ENCODE results near the gene IL17RB. TPM values are rescaled to one million over a fixed set of nuclear protein-coding genes. Genes with fewer than 3 reads are reported as not detected.

Gene IL17RB
- total RNA-seq, 2 donors from 2014 or later, result 2.3 TPM; not detected in 1

DNA sequence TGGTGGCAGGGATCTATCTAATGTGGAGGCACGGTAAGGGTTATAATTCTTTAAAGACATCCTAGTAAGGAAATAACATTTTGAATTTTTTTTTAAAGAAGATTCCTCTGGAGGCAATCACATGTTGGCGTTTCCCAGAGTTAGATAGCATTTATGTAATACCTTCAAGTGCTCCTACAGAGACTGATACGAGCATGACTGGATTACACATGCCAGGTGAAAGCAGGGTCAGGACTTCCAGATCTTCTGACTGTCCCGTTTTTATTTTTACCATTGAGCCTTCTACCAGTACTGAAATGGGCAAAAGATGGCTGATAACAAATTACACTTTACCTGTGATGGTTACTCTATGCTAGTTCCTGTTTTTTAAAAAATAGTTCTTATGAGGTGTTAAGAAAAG is 13.8 kb downstream of the IL17RB start:
- no peaks in the 10 kb centered on the region for H3K9me3 ChIP-seq
- ATAC-seq (ENCODE audit: insufficient number of reproducible peaks, low FRiP score, low read depth), result no peak

GRCh38 chr3:53862241-53862640 is 15.9 kb downstream of the IL17RB start:
- TF ChIP-seq CTCF (IDR thresholded peaks at IDR 0.05), result no peak
- no peaks in the 10 kb centered on the region for H3K27me3 ChIP-seq (replicated peaks; ENCODE audit: insufficient read depth)
- H3K4me3 ChIP-seq, result no peak overlapping the region
- H3K9me3 ChIP-seq, result no peaks in the 10 kb centered on the region
- peaks cover 35% of the 10 kb centered on the region for H3K36me3 ChIP-seq
- no peak overlapping the region for H3K27ac ChIP-seq
- no peaks in the 10 kb centered on the region for H3K4me1 ChIP-seq (ENCODE audit: control insufficient read depth in 1 of 2, low read depth in 2 of 2)
- DNase-seq (ENCODE audit: low spot score) (no peak), ATAC-seq (ENCODE audit: insufficient number of reproducible peaks, low FRiP score, low read depth) (no peak)

More for the DNA sequence above, 13.8 kb downstream of the IL17RB start:
- no peaks in the 10 kb centered on the region for H3K4me1 ChIP-seq (ENCODE audit: control insufficient read depth in 1 of 2, low read depth in 2 of 2)
- no peak for TF ChIP-seq CTCF (IDR thresholded peaks at IDR 0.05)
- DNase-seq (ENCODE audit: low spot score), result no peak
- H3K4me3 ChIP-seq, result no peak overlapping the region
- H3K27ac ChIP-seq, result no peak overlapping the region
- H3K27me3 ChIP-seq (replicated peaks; ENCODE audit: insufficient read depth), result no peaks in the 10 kb centered on the region
- H3K36me3 ChIP-seq, result peaks cover 27% of the 10 kb centered on the region

GRCh38 chr3:53863145-53863544 is 16.8 kb downstream of the IL17RB start:
- TF ChIP-seq CTCF (IDR thresholded peaks at IDR 0.05), result no peak
- H3K27me3 ChIP-seq (replicated peaks; ENCODE audit: insufficient read depth), result no peaks in the 10 kb centered on the region

DNA sequence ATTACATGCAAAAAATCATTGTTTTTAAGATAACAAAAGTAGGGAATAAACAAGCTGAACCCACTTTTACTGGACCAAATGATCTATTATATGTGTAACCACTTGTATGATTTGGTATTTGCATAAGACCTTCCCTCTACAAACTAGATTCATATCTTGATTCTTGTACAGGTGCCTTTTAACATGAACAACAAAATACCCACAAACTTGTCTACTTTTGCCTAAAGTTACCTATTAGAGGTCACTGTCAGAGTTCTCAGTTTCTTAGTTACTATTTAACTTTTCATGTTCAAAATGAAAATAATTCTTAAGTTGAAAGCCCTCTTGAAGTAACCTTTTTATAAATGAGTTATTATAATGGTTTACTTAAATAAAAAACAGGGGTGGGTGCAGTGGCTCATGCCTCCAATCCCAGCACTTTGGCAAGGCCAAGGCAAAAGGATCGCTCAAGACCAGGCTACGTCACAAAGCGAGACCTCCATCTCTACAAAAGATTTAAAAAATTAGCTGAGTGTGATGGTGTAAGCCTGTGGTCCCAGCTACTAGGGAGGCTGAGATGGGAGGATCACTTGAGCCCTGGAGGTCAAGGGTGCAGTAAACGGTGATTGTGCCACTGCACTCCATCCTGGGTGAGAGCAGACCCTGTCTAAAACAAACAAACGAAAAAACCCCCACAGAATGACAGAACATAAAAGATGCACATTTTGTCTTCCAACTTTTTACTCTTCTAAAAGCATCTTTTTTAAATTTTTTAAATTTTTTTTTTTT is 19.5 kb downstream of the IL17RB start:
- H3K9me3 ChIP-seq, result no peaks in the 10 kb centered on the region
- no peak for TF ChIP-seq CTCF (IDR thresholded peaks at IDR 0.05)
- DNase-seq (ENCODE audit: low spot score) (no peak), ATAC-seq (ENCODE audit: insufficient number of reproducible peaks, low FRiP score, low read depth) (no peak)
- H3K27me3 ChIP-seq (replicated peaks; ENCODE audit: insufficient read depth), result no peaks in the 10 kb centered on the region
- H3K36me3 ChIP-seq, result peaks cover 59% of the 10 kb centered on the region
- no peak overlapping the region for H3K4me3 ChIP-seq
- H3K27ac ChIP-seq, result no peak overlapping the region
- no peaks in the 10 kb centered on the region for H3K4me1 ChIP-seq (ENCODE audit: control insufficient read depth in 1 of 2, low read depth in 2 of 2)

More at GRCh38 chr3:53863145-53863544, 16.8 kb downstream of the IL17RB start:
- no peak overlapping the region for H3K4me3 ChIP-seq
- H3K9me3 ChIP-seq, result no peaks in the 10 kb centered on the region
- no peak for ATAC-seq (ENCODE audit: insufficient number of reproducible peaks, low FRiP score, low read depth)
- H3K4me1 ChIP-seq (ENCODE audit: control insufficient read depth in 1 of 2, low read depth in 2 of 2), result no peaks in the 10 kb centered on the region
- no peak for DNase-seq (ENCODE audit: low spot score)
- H3K27ac ChIP-seq, result no peak overlapping the region
- peaks cover 44% of the 10 kb centered on the region for H3K36me3 ChIP-seq

DNA sequence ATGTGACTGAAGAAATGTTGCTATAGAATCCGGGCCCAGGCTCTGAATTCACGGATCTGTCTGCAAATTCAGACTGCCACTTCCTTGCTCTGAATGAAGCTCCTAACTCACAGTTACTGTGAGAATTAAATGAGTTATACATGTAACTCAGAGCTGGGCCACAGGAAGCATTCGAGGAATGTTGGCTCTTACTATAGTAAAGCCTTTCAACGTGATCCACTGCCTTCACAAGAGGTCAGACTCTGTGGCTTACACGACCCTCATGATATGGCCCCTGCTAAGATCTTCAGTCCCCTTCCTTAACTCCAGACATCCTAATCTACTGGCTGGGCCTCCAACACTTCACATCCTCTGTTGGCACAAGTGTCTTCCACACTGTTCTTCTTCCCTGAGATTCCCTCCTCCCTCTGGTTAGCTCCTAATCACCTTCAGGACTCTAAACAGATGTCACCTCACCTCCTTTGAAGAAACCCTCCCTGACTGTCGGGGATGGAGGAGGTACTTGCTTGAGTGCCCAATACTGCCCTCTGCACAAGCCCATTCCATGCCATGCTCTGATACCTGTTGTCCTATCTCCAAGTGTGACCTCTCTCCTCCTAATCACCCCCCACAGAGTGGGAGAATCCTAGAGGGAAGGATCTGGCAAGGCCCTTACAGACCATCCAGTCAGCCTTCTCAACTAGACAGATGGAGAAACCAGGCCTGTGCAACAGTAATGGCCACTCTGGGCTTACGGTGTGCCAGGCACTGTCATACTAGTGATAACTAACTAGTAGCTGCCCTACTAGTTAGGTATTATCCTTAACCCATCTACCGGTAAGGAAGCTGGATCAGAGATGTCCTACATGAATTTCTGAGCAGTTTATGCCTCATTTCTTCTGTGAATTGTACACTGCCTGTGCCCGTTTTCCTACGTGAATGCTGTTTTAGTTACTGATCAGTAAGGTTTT is 34.3 kb downstream of the IL17RB start:
- Histone ChIP-seq H3K27me3 (replicated peaks; ENCODE audit: insufficient read depth) (no peaks in the 10 kb centered on the region), H3K4me1 (ENCODE audit: control insufficient read depth in 1 of 2, low read depth in 2 of 2) (peaks cover 10 to 13% of the 10 kb centered on the region in 2 donors), H3K9me3 (no peaks in the 10 kb centered on the region), H3K36me3 (peaks cover 35% of the 10 kb centered on the region), H3K27ac (no peak overlapping the region), H3K4me3 (peak overlapping the region; percentile 98)
- no peak for ATAC-seq (ENCODE audit: insufficient number of reproducible peaks, low FRiP score, low read depth)
- TF ChIP-seq CTCF (IDR thresholded peaks at IDR 0.05), result no peak
- no peak for DNase-seq (ENCODE audit: low spot score)

All from thoracic aorta (tissue), 2 donors.